ENCODE results near the gene PKN1. TPM values are rescaled to one million over a fixed set of nuclear protein-coding genes. Genes with fewer than 3 reads are reported as not detected.
A peak's percentile ranks its signal among the peaks of the same experiment; 100 is the strongest.

Gene PKN1
- total and polyA plus RNA-seq, 9 of the 15 experiments (the other 6 are each of a cell fraction or from before 2014, with no cell fraction given) = 0.30 to 228 (median 77.5) TPM

GRCh38 chr19:14432791-14433553 is at the start of gene PKN1 (continued):
- TF ChIP-seq MGA (IDR thresholded peaks at IDR 0.05) = peak; percentile 38; the same call in 1 of the 2 replicates
- TF ChIP-seq CTCF (IDR thresholded peaks at IDR 0.05 in 2 of 3, conservative IDR thresholded peaks at IDR 0.05 in 1 of 3; ENCODE audit: insufficient read depth in 2 of 3, low read depth in 1 of 3, low read length in 3 of 3) = 0 out of 6 replicates have a peak, but pooled peaks of 1 of the 3 experiments have one; percentile 10
- no peak for TF ChIP-seq ZNF224 (CRISPR knock-in tag; IDR thresholded peaks at IDR 0.05)
- TF ChIP-seq HMGXB4 (CRISPR knock-in tag; IDR thresholded peaks at IDR 0.05) = no peak
- TF ChIP-seq MAX (CRISPR knock-in tag; IDR thresholded peaks at IDR 0.05) = peak; percentile 11; the same call in 1 of the 2 replicates
- peak; percentile 13; the same call in 1 of the 2 replicates for TF ChIP-seq GATAD2A (IDR thresholded peaks at IDR 0.05)
